22Rv1 (cell line): ENCODE measurements around the gene PRSS8.

Experiments
- H3K27ac ChIP-seq: fragments of 450-650 bp; 2 replicates; pipeline ENCODE4 v1.5.1; 2017
- ZFX ChIP-seq: fragments of 450-650 bp; IDR thresholded peaks from 2 replicates; pipeline ENCODE4 v1.6.1; 2017; ENCODE audit warnings: antibody characterized with exemption, borderline replicate concordance
- TF ChIP-seq, protein P1 (sequence below): fragments of 450-650 bp; IDR thresholded peaks from 2 replicates; pipeline ENCODE4 v1.5.1; 2017; ENCODE audit warnings: mild to moderate bottlenecking

The PRSS8 gene

DNA sequence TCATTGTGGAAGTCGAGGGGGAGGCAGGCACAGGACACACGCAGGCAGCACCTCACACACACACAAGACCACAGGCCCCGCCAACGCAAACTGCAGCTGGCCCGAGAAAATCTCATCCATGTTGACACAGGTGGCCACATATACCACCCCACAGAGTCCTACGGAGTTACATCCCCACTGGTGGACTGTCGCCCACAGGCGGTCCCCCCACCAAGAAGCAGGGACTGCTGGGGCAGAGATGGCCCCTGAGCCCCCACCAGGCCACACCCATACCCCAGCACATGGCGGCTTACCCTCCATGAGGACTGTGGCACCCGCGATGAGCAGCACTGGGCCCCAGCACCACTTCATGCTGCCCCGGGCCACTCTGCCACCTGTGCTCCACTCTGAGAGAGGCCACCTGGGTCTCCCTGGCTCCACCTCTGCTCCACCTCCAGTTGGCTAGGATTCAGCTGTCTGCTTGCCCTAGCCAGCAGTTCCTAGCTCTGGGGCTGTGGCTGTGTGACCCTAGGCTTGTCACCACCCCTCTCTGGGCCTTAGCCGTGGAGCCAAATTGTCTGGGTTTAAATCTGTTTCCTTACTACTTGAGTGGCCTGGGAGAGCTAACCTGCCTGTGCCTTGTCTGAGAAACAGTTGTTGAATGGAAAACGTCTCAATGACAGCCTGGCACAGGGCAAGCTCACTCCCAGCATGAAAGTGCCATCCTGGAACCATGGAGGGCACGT is 46.9 kb downstream of the PRSS8 start, which contains the start of gene PRSS53:
TSS of gene PRSS53 (minus strand) at position 485 of the 725 bp plus-strand sequence. CDS start at position 351, 134 bp downstream.
- no peak within 1 kb of the TSS for H3K27ac ChIP-seq
- TF ChIP-seq ZFX, result no peak
- TF ChIP-seq, protein P1, sequence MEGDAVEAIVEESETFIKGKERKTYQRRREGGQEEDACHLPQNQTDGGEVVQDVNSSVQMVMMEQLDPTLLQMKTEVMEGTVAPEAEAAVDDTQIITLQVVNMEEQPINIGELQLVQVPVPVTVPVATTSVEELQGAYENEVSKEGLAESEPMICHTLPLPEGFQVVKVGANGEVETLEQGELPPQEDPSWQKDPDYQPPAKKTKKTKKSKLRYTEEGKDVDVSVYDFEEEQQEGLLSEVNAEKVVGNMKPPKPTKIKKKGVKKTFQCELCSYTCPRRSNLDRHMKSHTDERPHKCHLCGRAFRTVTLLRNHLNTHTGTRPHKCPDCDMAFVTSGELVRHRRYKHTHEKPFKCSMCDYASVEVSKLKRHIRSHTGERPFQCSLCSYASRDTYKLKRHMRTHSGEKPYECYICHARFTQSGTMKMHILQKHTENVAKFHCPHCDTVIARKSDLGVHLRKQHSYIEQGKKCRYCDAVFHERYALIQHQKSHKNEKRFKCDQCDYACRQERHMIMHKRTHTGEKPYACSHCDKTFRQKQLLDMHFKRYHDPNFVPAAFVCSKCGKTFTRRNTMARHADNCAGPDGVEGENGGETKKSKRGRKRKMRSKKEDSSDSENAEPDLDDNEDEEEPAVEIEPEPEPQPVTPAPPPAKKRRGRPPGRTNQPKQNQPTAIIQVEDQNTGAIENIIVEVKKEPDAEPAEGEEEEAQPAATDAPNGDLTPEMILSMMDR, result no peak

DNA sequence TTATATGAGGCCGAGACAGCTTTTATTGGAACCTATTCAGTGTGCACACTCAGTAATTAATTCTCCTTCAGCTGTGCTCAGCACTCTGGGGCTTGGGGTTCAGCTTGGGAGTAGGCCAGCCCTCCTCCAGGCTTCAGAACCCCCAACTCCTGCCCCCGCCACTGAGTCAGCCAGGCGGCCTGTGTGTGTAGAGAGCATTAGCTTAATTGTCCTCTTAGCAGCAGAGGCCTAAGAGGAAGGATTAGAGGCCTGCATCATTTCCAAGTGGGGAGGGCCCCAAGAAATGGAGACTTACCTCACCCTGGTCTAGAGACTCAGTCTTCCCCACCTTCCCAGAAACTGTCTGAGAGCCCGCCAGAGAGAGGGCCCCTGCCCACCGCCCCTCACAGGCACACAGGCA is 47.6 kb downstream of the PRSS8 start:
- no peak overlapping the region for H3K27ac ChIP-seq
- TF ChIP-seq ZFX, result no peak
- TF ChIP-seq, protein P1, result no peak

DNA sequence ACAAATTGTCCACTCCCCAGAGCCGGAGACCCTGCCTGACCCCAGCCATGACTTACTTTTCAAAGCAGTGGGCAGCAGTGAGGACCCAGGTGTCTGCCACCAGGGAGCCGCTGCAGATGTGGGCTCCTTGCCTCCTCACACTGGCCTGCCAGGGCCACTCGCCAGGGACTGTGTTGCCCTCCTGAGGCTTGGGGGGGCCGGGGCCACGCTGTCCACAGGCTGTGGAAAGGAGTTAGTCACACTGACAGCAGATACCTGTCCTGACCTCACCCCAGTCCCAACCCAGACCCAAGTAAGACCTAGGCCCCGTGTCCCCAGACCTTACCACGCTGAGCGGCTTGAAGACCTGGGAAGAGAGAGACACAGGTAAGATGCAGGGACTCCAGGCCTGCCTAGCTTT is 48.0 kb downstream of the PRSS8 start:
- TF ChIP-seq ZFX, result no peak
- TF ChIP-seq, protein P1, result no peak
- peak overlapping the region; percentile 10; the same call in 1 of the 2 replicates for H3K27ac ChIP-seq

DNA sequence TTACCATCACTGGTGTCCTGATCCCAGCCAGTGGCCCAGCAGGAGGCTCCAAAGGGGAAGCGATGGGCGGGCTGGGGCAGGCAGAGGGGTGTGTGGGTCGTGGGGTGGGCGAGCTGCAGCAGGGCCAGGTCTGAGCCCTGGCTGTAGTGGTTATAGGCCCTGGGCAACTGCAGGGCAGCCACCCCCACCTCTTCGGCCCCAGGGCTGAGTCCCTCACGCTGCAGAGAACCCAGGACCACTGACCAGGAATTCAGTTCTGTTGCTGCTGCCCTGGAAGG is 49.0 kb downstream of the PRSS8 start:
- H3K27ac ChIP-seq, result peak overlapping the region; percentile 10; the same call in 1 of the 2 replicates
- TF ChIP-seq ZFX, result no peak
- TF ChIP-seq, protein P1, result no peak

DNA sequence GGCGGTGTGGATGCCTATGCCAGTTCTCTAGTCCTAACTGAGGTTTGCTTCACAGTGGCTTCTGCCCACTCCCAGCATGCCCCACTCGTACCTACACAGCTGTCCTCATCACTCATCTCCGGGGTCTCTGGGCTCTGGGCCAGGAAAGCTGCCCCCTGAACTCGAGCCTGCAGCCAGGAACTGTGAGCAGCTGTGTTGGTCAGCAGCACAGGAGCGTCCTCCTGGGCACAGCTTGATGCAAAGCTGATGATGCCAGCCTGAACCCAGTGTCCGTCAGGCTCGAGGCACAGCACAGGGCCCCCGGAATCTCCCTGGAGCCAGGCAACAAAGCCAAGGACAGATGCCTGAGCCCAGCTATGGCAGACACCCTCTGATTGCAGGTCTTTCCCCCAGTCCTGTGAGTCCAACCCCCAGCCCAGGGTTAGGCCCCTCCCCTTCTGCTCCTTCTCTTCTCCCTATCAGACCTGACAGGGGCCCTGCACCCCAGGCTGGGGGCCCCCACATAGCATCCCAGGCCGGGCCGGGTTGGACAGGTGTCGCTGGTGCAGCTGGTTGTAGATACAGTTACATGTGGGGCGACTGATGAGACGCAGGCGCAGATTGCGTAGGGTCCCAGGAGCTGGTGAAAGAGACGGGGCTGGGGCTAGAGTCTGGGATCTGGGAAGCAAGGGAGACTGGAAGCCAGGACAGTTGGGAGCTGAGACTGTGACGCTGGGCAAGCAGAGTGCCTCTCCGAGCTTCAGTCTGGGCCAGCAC is 49.5 kb downstream of the PRSS8 start:
- no peak overlapping the region; the same call in 1 of the 2 replicates for H3K27ac ChIP-seq

DNA sequence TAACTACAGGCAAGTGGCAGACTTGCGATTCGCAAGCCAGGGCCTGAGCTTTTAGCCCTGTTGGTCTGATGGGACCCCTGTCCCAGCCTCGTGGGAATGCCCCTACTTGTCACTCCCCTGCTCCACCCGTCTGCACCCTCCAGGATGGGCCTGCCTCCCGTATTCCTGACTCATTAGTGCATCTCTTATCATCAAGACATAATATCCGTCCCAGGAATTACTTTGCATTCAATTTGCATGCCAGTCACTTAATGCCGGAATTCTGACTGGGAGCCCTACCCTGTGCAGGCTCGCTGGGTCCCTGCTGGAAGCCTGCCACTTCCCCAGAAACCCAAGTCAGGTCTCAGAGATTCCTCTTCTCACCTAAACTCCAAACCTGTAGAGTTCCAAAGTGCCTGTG is 50.1 kb downstream of the PRSS8 start:
- TF ChIP-seq, protein P1, result no peak
- TF ChIP-seq ZFX, result no peak
- H3K27ac ChIP-seq, result no peak overlapping the region

More for the DNA sequence above, 49.5 kb downstream of the PRSS8 start:
- no peak for TF ChIP-seq ZFX
- TF ChIP-seq, protein P1, result no peak

DNA sequence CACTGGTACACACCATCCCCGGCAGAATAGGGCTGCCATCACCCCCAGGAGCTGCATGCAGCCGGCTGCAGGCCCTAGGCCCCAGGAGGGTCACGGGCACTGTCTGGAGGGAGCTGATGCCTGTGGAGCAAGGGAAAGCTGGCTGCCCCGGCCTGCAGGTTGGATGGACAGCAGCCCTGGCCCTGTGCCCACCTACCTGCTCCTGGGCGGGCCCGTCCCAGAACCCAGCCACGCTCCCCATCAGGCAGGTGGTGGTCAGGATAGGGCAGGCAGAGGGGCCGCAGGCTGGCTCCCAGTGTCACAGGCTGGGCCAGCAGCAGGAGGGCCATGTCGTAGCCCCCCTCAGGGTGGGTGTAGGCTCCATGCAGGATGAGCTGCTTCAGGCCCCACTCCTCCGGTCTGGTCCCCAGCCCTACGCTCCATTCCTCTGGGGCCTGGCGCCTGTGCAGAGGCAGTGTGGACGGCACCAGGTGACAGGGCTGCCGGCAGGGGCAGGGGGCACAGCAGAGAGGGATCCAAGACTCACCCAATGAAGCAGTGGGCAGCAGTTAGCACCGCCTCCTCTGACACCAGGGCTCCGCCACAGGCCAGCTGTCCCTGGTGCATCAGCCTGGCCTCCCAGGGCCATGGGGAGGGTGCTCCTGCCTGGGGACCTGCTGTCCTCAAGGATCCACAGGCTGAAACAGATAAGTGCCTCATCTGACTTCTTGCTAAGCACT is 50.8 kb downstream of the PRSS8 start:
- no peak overlapping the region for H3K27ac ChIP-seq

More for the DNA sequence above, 50.8 kb downstream of the PRSS8 start:
- TF ChIP-seq, protein P1, result no peak
- no peak for TF ChIP-seq ZFX
